ENCODE data around the gene MGST3.
"Not testable (repeated sequence)": the region's sequence is repeated elsewhere in the genome, so short reads cannot be mapped to it uniquely, and the experiment has no call there.

Gene MGST3

DNA sequence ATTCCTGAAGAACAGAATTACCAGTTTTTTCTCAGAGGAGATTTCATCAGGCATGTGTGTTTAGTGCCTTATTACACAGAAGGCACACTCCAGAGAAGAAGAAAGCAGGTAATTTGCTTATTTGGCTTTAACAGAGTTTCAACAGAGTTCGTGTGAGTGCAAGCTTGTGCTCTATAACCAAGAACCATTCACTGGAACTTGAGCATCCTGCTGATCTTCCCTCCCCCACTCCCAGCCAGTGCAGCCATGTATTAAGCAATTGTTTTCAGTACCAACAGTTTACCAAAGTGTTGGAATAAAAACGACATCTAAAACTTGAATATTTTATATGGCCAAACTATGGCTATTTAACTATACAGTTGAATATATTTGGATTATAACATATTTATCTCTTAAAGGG, 4.3 kb downstream of the MGST3 start:
- H3K4me1 ChIP-seq (ENCODE audit: insufficient read depth, low read length) = peaks cover 19% of the 10 kb centered on the region
- no peak overlapping the region for H3K4me2 ChIP-seq (ENCODE audit: insufficient read depth, low read length)

DNA sequence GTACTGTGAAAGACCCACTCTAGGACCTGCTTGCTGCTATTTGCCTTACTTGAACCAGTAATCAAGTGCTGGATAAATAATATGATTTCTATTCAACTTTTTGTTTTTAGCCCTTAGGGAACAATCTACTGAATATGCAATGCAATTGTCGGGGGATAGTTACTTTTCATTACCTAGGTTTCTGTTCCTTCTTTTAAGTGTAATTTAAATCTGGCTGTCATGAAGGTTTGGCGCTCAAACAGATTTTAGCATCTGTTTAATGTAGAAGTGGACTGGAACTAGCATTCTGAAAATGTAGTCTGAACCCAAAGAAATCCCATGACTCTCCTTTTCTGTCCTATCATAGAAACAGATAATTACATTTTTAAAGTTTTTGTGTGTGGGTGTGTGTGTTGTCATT, 4.8 kb downstream of the MGST3 start:
- no peak overlapping the region for H3K27ac ChIP-seq (ENCODE audit: low read length)
- no peaks in the 10 kb centered on the region for H3K9me3 ChIP-seq (ENCODE audit: insufficient read depth, low read length, severe bottlenecking)
- no peak overlapping the region for H3K9ac ChIP-seq (ENCODE audit: low read depth, low read length)
- no peak for ATAC-seq (ENCODE audit: insufficient read depth, low read depth)
- no peaks in the 10 kb centered on the region for H3K27me3 ChIP-seq (ENCODE audit: insufficient read depth, low read length, poor library complexity)
- no peak overlapping the region for H3K4me3 ChIP-seq (ENCODE audit: low read depth in 1 of 2, low read length in 2 of 2)
- H3K36me3 ChIP-seq (ENCODE audit: insufficient read depth, low read length) = no peaks in the 10 kb centered on the region; the same call in 1 of the 2 replicates
- H4K20me1 ChIP-seq (ENCODE audit: insufficient read depth, low read length) = no peaks in the 10 kb centered on the region
- peaks cover 4% of the 10 kb centered on the region; the same call in 1 of the 2 replicates for H3K79me2 ChIP-seq (ENCODE audit: insufficient read depth, low read length)
- no peak overlapping the region for H3K4me2 ChIP-seq (ENCODE audit: insufficient read depth, low read length)
- TF ChIP-seq, protein P1, sequence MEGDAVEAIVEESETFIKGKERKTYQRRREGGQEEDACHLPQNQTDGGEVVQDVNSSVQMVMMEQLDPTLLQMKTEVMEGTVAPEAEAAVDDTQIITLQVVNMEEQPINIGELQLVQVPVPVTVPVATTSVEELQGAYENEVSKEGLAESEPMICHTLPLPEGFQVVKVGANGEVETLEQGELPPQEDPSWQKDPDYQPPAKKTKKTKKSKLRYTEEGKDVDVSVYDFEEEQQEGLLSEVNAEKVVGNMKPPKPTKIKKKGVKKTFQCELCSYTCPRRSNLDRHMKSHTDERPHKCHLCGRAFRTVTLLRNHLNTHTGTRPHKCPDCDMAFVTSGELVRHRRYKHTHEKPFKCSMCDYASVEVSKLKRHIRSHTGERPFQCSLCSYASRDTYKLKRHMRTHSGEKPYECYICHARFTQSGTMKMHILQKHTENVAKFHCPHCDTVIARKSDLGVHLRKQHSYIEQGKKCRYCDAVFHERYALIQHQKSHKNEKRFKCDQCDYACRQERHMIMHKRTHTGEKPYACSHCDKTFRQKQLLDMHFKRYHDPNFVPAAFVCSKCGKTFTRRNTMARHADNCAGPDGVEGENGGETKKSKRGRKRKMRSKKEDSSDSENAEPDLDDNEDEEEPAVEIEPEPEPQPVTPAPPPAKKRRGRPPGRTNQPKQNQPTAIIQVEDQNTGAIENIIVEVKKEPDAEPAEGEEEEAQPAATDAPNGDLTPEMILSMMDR (IDR thresholded peaks at IDR 0.05; ENCODE audit: borderline replicate concordance, extremely low read depth, low read length, poor library complexity, severe bottlenecking) = no peak
- TF ChIP-seq EZH2 (IDR thresholded peaks at IDR 0.05; ENCODE audit: borderline replicate concordance, low read depth, low read length, severe bottlenecking) = no peak
- DNase-seq = no peak
- H2AFZ ChIP-seq (ENCODE audit: low read depth, low read length) = no peak overlapping the region
- peaks cover 18% of the 10 kb centered on the region for H3K4me1 ChIP-seq (ENCODE audit: insufficient read depth, low read length)

More for the DNA sequence above, 4.3 kb downstream of the MGST3 start:
- DNase-seq (no peak), ATAC-seq (ENCODE audit: insufficient read depth, low read depth) (no peak)
- Histone ChIP-seq H3K27ac (ENCODE audit: low read length) (no peak overlapping the region), H3K9ac (ENCODE audit: low read depth, low read length) (no peak overlapping the region), H3K79me2 (ENCODE audit: insufficient read depth, low read length) (peaks cover 4% of the 10 kb centered on the region; the same call in 1 of the 2 replicates), H3K4me3 (ENCODE audit: low read depth in 1 of 2, low read length in 2 of 2) (no peak overlapping the region), H3K36me3 (ENCODE audit: insufficient read depth, low read length) (no peaks in the 10 kb centered on the region; the same call in 1 of the 2 replicates), H4K20me1 (ENCODE audit: insufficient read depth, low read length) (no peaks in the 10 kb centered on the region), H2AFZ (ENCODE audit: low read depth, low read length) (no peak overlapping the region), H3K27me3 (ENCODE audit: insufficient read depth, low read length, poor library complexity) (no peaks in the 10 kb centered on the region), H3K9me3 (ENCODE audit: insufficient read depth, low read length, severe bottlenecking) (no peaks in the 10 kb centered on the region)
- TF ChIP-seq EZH2 (IDR thresholded peaks at IDR 0.05; ENCODE audit: borderline replicate concordance, low read depth, low read length, severe bottlenecking) = no peak
- TF ChIP-seq, protein P1 (IDR thresholded peaks at IDR 0.05; ENCODE audit: borderline replicate concordance, extremely low read depth, low read length, poor library complexity, severe bottlenecking) = no peak

DNA sequence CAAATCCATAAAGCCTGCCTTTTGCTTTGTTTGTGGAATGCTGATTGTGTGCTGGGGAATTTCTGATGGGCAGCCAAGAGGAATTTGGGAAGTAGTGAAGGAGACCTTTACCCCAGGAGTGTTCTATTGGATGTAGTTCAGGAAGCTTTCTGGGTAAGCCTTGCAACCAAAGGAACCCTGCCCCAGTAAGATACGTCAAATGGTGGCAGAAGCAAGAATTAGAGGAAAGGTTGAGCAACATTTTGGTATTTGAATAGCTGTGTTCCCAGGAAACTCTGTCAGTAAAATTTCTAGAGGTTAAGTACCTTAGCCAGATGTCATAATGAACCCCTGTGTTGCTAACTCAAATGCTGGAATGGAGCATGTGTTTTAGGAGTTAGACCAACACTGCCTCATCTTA, 6.4 kb downstream of the MGST3 start:
- Histone ChIP-seq H3K36me3 (ENCODE audit: insufficient read depth, low read length) (no peaks in the 10 kb centered on the region), H3K4me3 (ENCODE audit: low read depth in 1 of 2, low read length in 2 of 2) (no peak overlapping the region), H3K9me3 (ENCODE audit: insufficient read depth, low read length, severe bottlenecking) (no peaks in the 10 kb centered on the region), H3K27ac (ENCODE audit: low read length) (no peak overlapping the region), H3K27me3 (ENCODE audit: insufficient read depth, low read length, poor library complexity) (no peaks in the 10 kb centered on the region), H3K4me1 (ENCODE audit: insufficient read depth, low read length) (peaks cover 7% of the 10 kb centered on the region; the same call in 1 of the 2 replicates), H3K9ac (ENCODE audit: low read depth, low read length) (no peak overlapping the region), H3K79me2 (ENCODE audit: insufficient read depth, low read length) (no peaks in the 10 kb centered on the region), H4K20me1 (ENCODE audit: insufficient read depth, low read length) (0 out of 2 replicates have a peak, but pooled peaks cover 4% of the 10 kb centered on the region), H3K4me2 (ENCODE audit: insufficient read depth, low read length) (no peak overlapping the region), H2AFZ (ENCODE audit: low read depth, low read length) (no peak overlapping the region)
- no peak for DNase-seq
- TF ChIP-seq EZH2 (IDR thresholded peaks at IDR 0.05; ENCODE audit: borderline replicate concordance, low read depth, low read length, severe bottlenecking) = no peak
- TF ChIP-seq, protein P1 (IDR thresholded peaks at IDR 0.05; ENCODE audit: borderline replicate concordance, extremely low read depth, low read length, poor library complexity, severe bottlenecking) = no peak
- ATAC-seq (ENCODE audit: insufficient read depth, low read depth) = no peak

DNA sequence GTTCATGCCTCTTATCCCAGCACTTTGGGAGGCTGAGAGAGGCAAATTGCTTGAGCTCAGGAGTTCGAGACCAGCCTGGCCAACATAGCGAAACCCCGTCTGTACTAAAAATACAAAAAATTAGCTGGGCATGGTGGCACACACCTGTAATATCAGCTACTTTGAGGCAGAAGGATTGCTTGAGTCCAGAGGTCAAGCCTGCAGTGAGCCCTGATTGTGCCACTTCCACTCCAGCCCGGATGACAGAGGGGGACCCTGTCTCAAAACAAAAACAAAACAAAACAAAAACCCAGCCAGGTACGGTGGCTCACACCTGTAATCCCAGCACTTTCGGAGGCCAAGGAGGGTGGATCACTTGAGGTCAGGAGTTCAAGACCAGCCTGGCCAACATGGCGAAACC, 7.2 kb downstream of the MGST3 start:
- H3K27me3 ChIP-seq (ENCODE audit: insufficient read depth, low read length, poor library complexity); H2AFZ ChIP-seq (ENCODE audit: low read depth, low read length); H3K27ac ChIP-seq (ENCODE audit: low read length); DNase-seq; H3K4me1 ChIP-seq (ENCODE audit: insufficient read depth, low read length); H3K79me2 ChIP-seq (ENCODE audit: insufficient read depth, low read length); H4K20me1 ChIP-seq (ENCODE audit: insufficient read depth, low read length); H3K4me2 ChIP-seq (ENCODE audit: insufficient read depth, low read length); H3K9ac ChIP-seq (ENCODE audit: low read depth, low read length); H3K4me3 ChIP-seq (ENCODE audit: low read depth in 1 of 2, low read length in 2 of 2); H3K36me3 ChIP-seq (ENCODE audit: insufficient read depth, low read length); H3K9me3 ChIP-seq (ENCODE audit: insufficient read depth, low read length, severe bottlenecking); ATAC-seq (ENCODE audit: insufficient read depth, low read depth): not testable (repeated sequence)

Data from DND-41 (cell line).